Neural cell (in vitro differentiated cells): ENCODE results near the gene APOH. TPM values are rescaled to one million over a fixed set of nuclear protein-coding genes. Genes with fewer than 3 reads are reported as not detected.

Experiments
- H2AFZ ChIP-seq: fragments of 200-600, 300-800 bp; sonication (generic), shearing (Covaris generic); 2 replicates; pipeline ENCODE4 v1.6.0; 2014; ENCODE audit warnings: low read depth, mild to moderate bottlenecking, antibody characterized with exemption, low read length, moderate library complexity
- H3F3A ChIP-seq: fragments of 200-600 bp; shearing (Covaris generic); 2 replicates; pipeline ENCODE4 v1.6.1; 2016; ENCODE audit warnings: mild to moderate bottlenecking, moderate library complexity, mixed read lengths, antibody characterized with exemption, low read length; ENCODE audit not compliant: insufficient read depth, poor library complexity, severe bottlenecking
- H3K27ac ChIP-seq: fragments of 200-600, 300-800 bp; sonication (generic), shearing (Covaris generic); 2 replicates; pipeline ENCODE4 v1.5.1; 2014; ENCODE audit warnings: mild to moderate bottlenecking, low read length, moderate library complexity
- H3K27me3 ChIP-seq: fragments of 300-800, 200-600 bp; sonication (generic), shearing (Covaris generic); 2 replicates; pipeline ENCODE4 v1.6.0; 2014; ENCODE audit warnings: mild to moderate bottlenecking, low read depth, low read length, moderate library complexity; ENCODE audit not compliant: insufficient read depth
- H3K36me3 ChIP-seq: fragments of 300-800, 200-600 bp; sonication (generic), shearing (Covaris generic); 2 replicates; pipeline ENCODE4 v1.5.1; 2014; ENCODE audit warnings: mild to moderate bottlenecking, antibody characterized with exemption, low read length, moderate library complexity; ENCODE audit not compliant: insufficient read depth
- H3K4me2 ChIP-seq: fragments of 300-800, 200-600 bp; sonication (generic), shearing (Covaris generic); 2 replicates; pipeline ENCODE4 v1.6.0; 2014; ENCODE audit warnings: mild to moderate bottlenecking, low read length
- H3K4me3 ChIP-seq: fragments of 300-800, 200-600 bp; sonication (generic), shearing (Covaris generic); 2 replicates; pipeline ENCODE4 v1.5.1; 2014; ENCODE audit warnings: mild to moderate bottlenecking, low read length, moderate library complexity
- H3K79me2 ChIP-seq: fragments of 200-600 bp; shearing (Covaris generic); replicated peaks from 2 replicates; pipeline ENCODE4 v1.6.0; 2014; ENCODE audit warnings: mild to moderate bottlenecking, low read length, moderate library complexity; ENCODE audit not compliant: insufficient read depth
- H3K9ac ChIP-seq: fragments of 300-800, 200-600 bp; sonication (generic), shearing (Covaris generic); 2 replicates; pipeline ENCODE4 v1.6.1; 2016; ENCODE audit warnings: mild to moderate bottlenecking, low read length, mixed read lengths
- H3K9me2 ChIP-seq: fragments of 200-600 bp; shearing (Covaris generic); 2 replicates; pipeline ENCODE4 v1.6.1; 2016; ENCODE audit warnings: mild to moderate bottlenecking, low read length, mixed read lengths; ENCODE audit not compliant: insufficient read depth
- H3K9me3 ChIP-seq: fragments of 200-600, 300-800 bp; sonication (generic), shearing (Covaris generic); 2 replicates; pipeline ENCODE4 v1.6.1; 2016; ENCODE audit warnings: mild to moderate bottlenecking, mixed run types, low read length, moderate library complexity, mixed read lengths
- H4K20me1 ChIP-seq: fragments of 200-600 bp; shearing (Covaris generic); 2 replicates; pipeline ENCODE4 v1.6.1; 2016; ENCODE audit warnings: mild to moderate bottlenecking, mixed run types; ENCODE audit not compliant: insufficient read depth
- EP300 ChIP-seq: fragments of 450-650 bp; conservative IDR thresholded peaks from 2 replicates; pipeline ENCODE4 v1.6.1; 2014; ENCODE audit warnings: antibody characterized with exemption, mild to moderate bottlenecking, moderate library complexity; ENCODE audit not compliant: poor library complexity, severe bottlenecking
- EZH2 ChIP-seq: fragments of 200-600, 300-800 bp; shearing (Covaris generic), sonication (generic); IDR thresholded peaks from 2 replicates; pipeline ENCODE4 v1.6.1; 2014; ENCODE audit warnings: antibody characterized with exemption, low read length, borderline replicate concordance, mild to moderate bottlenecking; ENCODE audit not compliant: insufficient read depth, poor library complexity, severe bottlenecking
- MXI1 ChIP-seq: fragments of 450-650 bp; conservative IDR thresholded peaks from 2 replicates; pipeline ENCODE4 v1.6.1; 2014; ENCODE audit warnings: antibody characterized with exemption, mild to moderate bottlenecking; ENCODE audit not compliant: poor library complexity, severe bottlenecking
- POLR2AphosphoS5 ChIP-seq: IDR thresholded peaks from 2 replicates; pipeline ENCODE4 v1.6.1; 2012
- RAD21 ChIP-seq: fragments of 450-650 bp; conservative IDR thresholded peaks from 2 replicates; pipeline ENCODE4 v1.6.1; 2014; ENCODE audit warnings: antibody characterized with exemption, mild to moderate bottlenecking, moderate library complexity
- SMC3 ChIP-seq: fragments of 450-650 bp; conservative IDR thresholded peaks from 2 replicates; pipeline ENCODE4 v1.6.1; 2014; ENCODE audit warnings: antibody characterized with exemption, mild to moderate bottlenecking, moderate library complexity; ENCODE audit not compliant: poor library complexity
- TAF1 ChIP-seq: IDR thresholded peaks from 2 replicates; pipeline ENCODE4 v1.6.1; 2012; ENCODE audit warnings: low read depth
- polyA plus RNA-seq: library from polyadenylated mRNA; depleted of rRNA; stranded (reverse); fragments of >200 nt; gene quantifications from 2 replicates; pipeline ENCODE4 v1.2.3, GENCODE V29; 2014
- TF ChIP-seq, protein P1 (sequence below): fragments of 450-650 bp; IDR thresholded peaks from 2 replicates; pipeline ENCODE4 v1.5.1; 2014; ENCODE audit warnings: antibody characterized with exemption, mild to moderate bottlenecking, moderate library complexity; ENCODE audit not compliant: poor library complexity, severe bottlenecking
- TF ChIP-seq, protein P2 (sequence below): IDR thresholded peaks from 2 replicates; pipeline ENCODE4 v1.6.1; 2012; ENCODE audit warnings: borderline replicate concordance

APOH gene
- polyA plus RNA-seq, 1 donor from 2014 or later, result not detected

DNA sequence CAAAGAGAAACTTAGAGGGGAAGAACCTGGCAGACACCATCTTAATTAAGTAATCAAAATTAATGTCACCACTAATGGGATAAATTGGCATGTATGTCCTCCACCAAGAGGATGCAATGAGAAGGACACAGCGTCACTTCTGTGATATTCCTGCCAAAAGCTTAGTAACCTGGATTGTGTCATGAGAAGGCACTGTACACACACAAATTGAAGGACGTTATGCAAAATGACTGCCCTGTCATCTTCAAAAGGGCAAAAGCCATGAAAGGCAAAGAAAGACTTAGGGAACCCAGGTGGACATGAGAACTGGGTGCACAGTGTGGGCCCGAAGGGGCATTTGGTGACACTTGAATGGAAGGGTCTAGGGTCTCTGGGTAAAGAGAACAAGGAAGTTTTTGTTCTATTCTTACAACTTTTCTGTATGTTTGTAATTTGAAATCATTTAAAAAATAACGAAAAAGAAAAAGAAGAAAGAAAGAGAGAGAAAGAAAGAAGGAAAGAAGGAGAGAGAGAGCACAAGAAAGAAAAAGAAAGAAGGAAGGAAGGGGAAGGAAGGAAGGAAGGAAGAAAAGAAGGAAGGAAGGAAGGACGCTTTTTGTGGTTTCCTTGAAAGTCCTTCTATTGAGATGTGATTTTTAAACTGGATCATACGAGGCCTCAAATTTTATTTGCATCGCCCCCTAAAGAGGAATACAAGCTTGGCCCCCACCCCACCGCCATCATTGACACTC lies 4.0 kb upstream of the APOH start:
- no peak overlapping the region for H3K4me2 ChIP-seq

DNA sequence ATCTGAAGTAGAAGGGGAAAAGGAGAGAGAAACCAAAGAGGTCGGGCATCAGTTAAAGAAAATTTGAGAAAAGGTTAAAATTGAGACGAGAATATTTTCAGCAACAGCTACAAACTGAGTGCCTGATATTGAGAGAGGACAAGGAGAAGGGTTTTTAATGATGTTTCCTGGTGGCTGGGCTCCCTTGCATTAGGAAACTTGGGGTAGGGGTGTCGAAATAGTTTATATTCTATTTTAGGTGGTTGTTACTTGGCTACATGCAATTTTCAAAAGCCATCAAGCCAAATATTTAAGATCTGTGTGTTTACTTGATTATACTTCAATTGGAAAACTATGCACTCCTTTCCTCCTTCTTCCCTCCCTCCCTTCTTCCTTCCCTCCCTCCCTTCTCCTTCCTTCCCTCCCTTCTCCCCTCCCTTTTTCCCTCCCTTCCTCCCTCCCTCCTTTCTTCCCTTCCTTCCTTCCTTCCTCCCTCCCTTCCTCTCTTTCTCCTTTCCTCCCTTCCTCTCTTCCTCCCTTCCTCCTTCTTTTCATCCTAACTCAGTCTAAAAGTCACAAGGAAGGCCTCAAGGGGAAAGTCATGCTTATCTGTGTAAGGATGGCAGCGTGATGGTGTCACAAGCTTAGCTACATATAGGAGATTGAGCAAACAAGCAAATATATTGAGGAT lies 1.8 kb upstream of the APOH start:
- Histone ChIP-seq H3K9me2 (no peaks in the 10 kb centered on the region), H3K27ac (no peak overlapping the region), H3K9ac (no peak overlapping the region), H4K20me1 (no peaks in the 10 kb centered on the region), H2AFZ (no peak overlapping the region), H3K4me2 (no peak overlapping the region), H3K9me3 (no peaks in the 10 kb centered on the region), H3K79me2 (no peaks in the 10 kb centered on the region), H3F3A (no peaks in the 10 kb centered on the region), H3K4me3 (no peak overlapping the region), H3K27me3 (no peaks in the 10 kb centered on the region), H3K36me3 (no peaks in the 10 kb centered on the region)
- TF ChIP-seq, protein P1, sequence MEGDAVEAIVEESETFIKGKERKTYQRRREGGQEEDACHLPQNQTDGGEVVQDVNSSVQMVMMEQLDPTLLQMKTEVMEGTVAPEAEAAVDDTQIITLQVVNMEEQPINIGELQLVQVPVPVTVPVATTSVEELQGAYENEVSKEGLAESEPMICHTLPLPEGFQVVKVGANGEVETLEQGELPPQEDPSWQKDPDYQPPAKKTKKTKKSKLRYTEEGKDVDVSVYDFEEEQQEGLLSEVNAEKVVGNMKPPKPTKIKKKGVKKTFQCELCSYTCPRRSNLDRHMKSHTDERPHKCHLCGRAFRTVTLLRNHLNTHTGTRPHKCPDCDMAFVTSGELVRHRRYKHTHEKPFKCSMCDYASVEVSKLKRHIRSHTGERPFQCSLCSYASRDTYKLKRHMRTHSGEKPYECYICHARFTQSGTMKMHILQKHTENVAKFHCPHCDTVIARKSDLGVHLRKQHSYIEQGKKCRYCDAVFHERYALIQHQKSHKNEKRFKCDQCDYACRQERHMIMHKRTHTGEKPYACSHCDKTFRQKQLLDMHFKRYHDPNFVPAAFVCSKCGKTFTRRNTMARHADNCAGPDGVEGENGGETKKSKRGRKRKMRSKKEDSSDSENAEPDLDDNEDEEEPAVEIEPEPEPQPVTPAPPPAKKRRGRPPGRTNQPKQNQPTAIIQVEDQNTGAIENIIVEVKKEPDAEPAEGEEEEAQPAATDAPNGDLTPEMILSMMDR, result no peak
- TF ChIP-seq EZH2 (no peak), EP300 (no peak), MXI1 (no peak), TAF1 (no peak), POLR2AphosphoS5 (no peak), RAD21 (no peak), SMC3 (no peak)

More for the DNA sequence above, 4.0 kb upstream of the APOH start:
- Histone ChIP-seq H3K9me2 (no peaks in the 10 kb centered on the region), H3K4me3 (no peak overlapping the region), H3K9ac (no peak overlapping the region), H3K9me3 (no peaks in the 10 kb centered on the region), H4K20me1 (no peaks in the 10 kb centered on the region), H3F3A (no peaks in the 10 kb centered on the region), H3K27ac (no peak overlapping the region), H2AFZ (no peak overlapping the region), H3K79me2 (no peaks in the 10 kb centered on the region), H3K36me3 (no peaks in the 10 kb centered on the region), H3K27me3 (no peaks in the 10 kb centered on the region)
- TF ChIP-seq POLR2AphosphoS5 (no peak), MXI1 (no peak), TAF1 (no peak), EP300 (no peak), RAD21 (no peak), EZH2 (no peak), SMC3 (no peak)
- TF ChIP-seq, protein P1, result no peak
- TF ChIP-seq, protein P2, sequence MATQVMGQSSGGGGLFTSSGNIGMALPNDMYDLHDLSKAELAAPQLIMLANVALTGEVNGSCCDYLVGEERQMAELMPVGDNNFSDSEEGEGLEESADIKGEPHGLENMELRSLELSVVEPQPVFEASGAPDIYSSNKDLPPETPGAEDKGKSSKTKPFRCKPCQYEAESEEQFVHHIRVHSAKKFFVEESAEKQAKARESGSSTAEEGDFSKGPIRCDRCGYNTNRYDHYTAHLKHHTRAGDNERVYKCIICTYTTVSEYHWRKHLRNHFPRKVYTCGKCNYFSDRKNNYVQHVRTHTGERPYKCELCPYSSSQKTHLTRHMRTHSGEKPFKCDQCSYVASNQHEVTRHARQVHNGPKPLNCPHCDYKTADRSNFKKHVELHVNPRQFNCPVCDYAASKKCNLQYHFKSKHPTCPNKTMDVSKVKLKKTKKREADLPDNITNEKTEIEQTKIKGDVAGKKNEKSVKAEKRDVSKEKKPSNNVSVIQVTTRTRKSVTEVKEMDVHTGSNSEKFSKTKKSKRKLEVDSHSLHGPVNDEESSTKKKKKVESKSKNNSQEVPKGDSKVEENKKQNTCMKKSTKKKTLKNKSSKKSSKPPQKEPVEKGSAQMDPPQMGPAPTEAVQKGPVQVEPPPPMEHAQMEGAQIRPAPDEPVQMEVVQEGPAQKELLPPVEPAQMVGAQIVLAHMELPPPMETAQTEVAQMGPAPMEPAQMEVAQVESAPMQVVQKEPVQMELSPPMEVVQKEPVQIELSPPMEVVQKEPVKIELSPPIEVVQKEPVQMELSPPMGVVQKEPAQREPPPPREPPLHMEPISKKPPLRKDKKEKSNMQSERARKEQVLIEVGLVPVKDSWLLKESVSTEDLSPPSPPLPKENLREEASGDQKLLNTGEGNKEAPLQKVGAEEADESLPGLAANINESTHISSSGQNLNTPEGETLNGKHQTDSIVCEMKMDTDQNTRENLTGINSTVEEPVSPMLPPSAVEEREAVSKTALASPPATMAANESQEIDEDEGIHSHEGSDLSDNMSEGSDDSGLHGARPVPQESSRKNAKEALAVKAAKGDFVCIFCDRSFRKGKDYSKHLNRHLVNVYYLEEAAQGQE, result no peak
